ENCODE measurements around the gene OVCA2. TPM values are rescaled to one million over a fixed set of nuclear protein-coding genes. Genes with fewer than 3 reads are reported as not detected.
A peak's percentile ranks its signal among the peaks of the same experiment; 100 is the strongest.

The OVCA2 gene
- polyA plus RNA-seq, 6 donors from 2014 or later, result 43.0 to 66.7 (median 58.3) TPM

- Mint-ChIP-seq H3K9me3 (no peaks in the 10 kb centered on the region), H3K4me1 (peaks cover 18 to 29% (median 21%) of the 10 kb centered on the region in 3 donors), H3K27ac (peak overlapping the region in 2 of 6 donors; percentile 96 to 98), H3K4me3 (peak overlapping the region in 5 of 8 donors; percentile 29 to 97 (median 89)), H3K27me3 (peaks cover 0 to 11% (median 8%) of the 10 kb centered on the region in 3 donors), H3K36me3 (peaks cover 0 to under 1% of the 10 kb centered on the region in 2 donors)
- DNase-seq, result no peak
- no peak for ATAC-seq (ENCODE audit: low read depth in 2 of 2)
Measured at GRCh38 chr17:2043785-2044184, 2.0 kb downstream of the OVCA2 start.

GRCh38 chr17:2044263-2044894 lies 2.6 kb downstream of the OVCA2 start:
- ATAC-seq (ENCODE audit: low read depth in 2 of 2), result no peak
- H3K9me3 Mint-ChIP-seq, result no peaks in the 10 kb centered on the region
- H3K27me3 Mint-ChIP-seq, result peaks cover 0 to 11% (median 8%) of the 10 kb centered on the region in 3 donors
- H3K4me3 Mint-ChIP-seq, result peak overlapping the region in 5 of 8 donors; percentile 44 to 89 (median 60)
- H3K27ac Mint-ChIP-seq, result peak overlapping the region in 1 of 6 donors; percentile 61
- no peak for DNase-seq
- H3K4me1 Mint-ChIP-seq, result peaks cover 21 to 35% (median 27%) of the 10 kb centered on the region in 3 donors
- no peaks in the 10 kb centered on the region for H3K36me3 Mint-ChIP-seq

- H3K36me3 Mint-ChIP-seq, result no peaks in the 10 kb centered on the region
- H3K4me1 Mint-ChIP-seq, result peaks cover 26 to 29% (median 27%) of the 10 kb centered on the region in 3 donors
- H3K27me3 Mint-ChIP-seq, result peaks cover 0 to 27% (median 27%) of the 10 kb centered on the region in 3 donors
- H3K9me3 Mint-ChIP-seq, result peaks cover 0 to 1% (median 0%) of the 10 kb centered on the region in 7 donors
- H3K27ac Mint-ChIP-seq, result no peak overlapping the region
- peak overlapping the region in 2 of 8 donors; percentile 30 to 82 for H3K4me3 Mint-ChIP-seq
- no peak for ATAC-seq (ENCODE audit: low read depth in 2 of 2)
- no peak for DNase-seq
Measured at GRCh38 chr17:2047590-2047989, 5.8 kb downstream of the OVCA2 start.

GRCh38 chr17:2048805-2049204 lies 7.0 kb downstream of the OVCA2 start:
- no peak for ATAC-seq (ENCODE audit: low read depth in 2 of 2)
- Mint-ChIP-seq H3K4me3 (peak overlapping the region; percentile 22 to 84 (median 79)), H3K36me3 (no peaks in the 10 kb centered on the region), H3K9me3 (peaks cover 0 to 1% (median 0%) of the 10 kb centered on the region in 7 donors), H3K27ac (peak overlapping the region in 5 of 6 donors; percentile 16 to 83 (median 70)), H3K27me3 (peaks cover 5 to 27% (median 27%) of the 10 kb centered on the region in 3 donors), H3K4me1 (peaks cover 23 to 28% (median 26%) of the 10 kb centered on the region in 3 donors)
- no peak for DNase-seq

GRCh38 chr17:2049333-2050299 lies 7.8 kb downstream of the OVCA2 start:
- peak overlapping the region; percentile 68 to 84 (median 82) for H3K4me3 Mint-ChIP-seq
- DNase-seq, result peak; percentile 94
- H3K4me1 Mint-ChIP-seq, result peaks cover 28 to 29% (median 28%) of the 10 kb centered on the region in 3 donors
- H3K27ac Mint-ChIP-seq, result peak overlapping the region in 5 of 6 donors; percentile 16 to 91 (median 70)
- peaks cover 0 to 1% (median 0%) of the 10 kb centered on the region in 7 donors for H3K9me3 Mint-ChIP-seq
- peaks cover 5 to 29% (median 27%) of the 10 kb centered on the region in 3 donors for H3K27me3 Mint-ChIP-seq
- ATAC-seq (ENCODE audit: low read depth in 2 of 2), result peak; percentile 78 to 79
- H3K36me3 Mint-ChIP-seq, result no peaks in the 10 kb centered on the region

GRCh38 chr17:2050300-2051060 lies 8.7 kb downstream of the OVCA2 start:
- ATAC-seq (ENCODE audit: low read depth in 2 of 2) (peak; percentile 35 to 38), DNase-seq (no peak)
- H3K4me3 Mint-ChIP-seq, result peak overlapping the region in 1 of 8 donors; percentile 68
- peaks cover 0 to 1% (median 0%) of the 10 kb centered on the region in 7 donors for H3K9me3 Mint-ChIP-seq
- peak overlapping the region in 1 of 6 donors; percentile 4 for H3K27ac Mint-ChIP-seq
- H3K27me3 Mint-ChIP-seq, result peaks cover 5 to 30% (median 27%) of the 10 kb centered on the region in 3 donors
- H3K36me3 Mint-ChIP-seq, result no peaks in the 10 kb centered on the region
- peaks cover 29 to 32% (median 32%) of the 10 kb centered on the region in 3 donors for H3K4me1 Mint-ChIP-seq

- H3K9me3 Mint-ChIP-seq, result peaks cover 0 to 1% (median 0%) of the 10 kb centered on the region in 7 donors
- peaks cover 5 to 30% (median 27%) of the 10 kb centered on the region in 3 donors for H3K27me3 Mint-ChIP-seq
- ATAC-seq (ENCODE audit: low read depth in 2 of 2) (no peak), DNase-seq (peak; percentile 14)
- H3K27ac Mint-ChIP-seq, result peak overlapping the region; percentile 4 to 96 (median 88)
- H3K4me3 Mint-ChIP-seq, result peak overlapping the region in 6 of 8 donors; percentile 22 to 77 (median 48)
- H3K4me1 Mint-ChIP-seq, result peaks cover 29 to 32% (median 32%) of the 10 kb centered on the region in 3 donors
- no peaks in the 10 kb centered on the region for H3K36me3 Mint-ChIP-seq
Measured at GRCh38 chr17:2051061-2051932, 9.5 kb downstream of the OVCA2 start.

GRCh38 chr17:2051933-2052559 lies 10.2 kb downstream of the OVCA2 start:
- no peaks in the 10 kb centered on the region for H3K36me3 Mint-ChIP-seq
- DNase-seq (no peak), ATAC-seq (ENCODE audit: low read depth in 2 of 2) (no peak)
- H3K27ac Mint-ChIP-seq, result peak overlapping the region; percentile 4 to 96 (median 66)
- H3K27me3 Mint-ChIP-seq, result peaks cover 5 to 30% (median 27%) of the 10 kb centered on the region in 3 donors
- peaks cover 29 to 35% (median 32%) of the 10 kb centered on the region in 3 donors for H3K4me1 Mint-ChIP-seq
- H3K4me3 Mint-ChIP-seq, result peak overlapping the region in 6 of 8 donors; percentile 22 to 77 (median 48)
- H3K9me3 Mint-ChIP-seq, result peaks cover 0 to 1% (median 0%) of the 10 kb centered on the region in 7 donors

GRCh38 chr17:2053380-2054261 lies 11.8 kb downstream of the OVCA2 start:
- H3K9me3 Mint-ChIP-seq, result peaks cover 0 to 1% (median 0%) of the 10 kb centered on the region in 7 donors
- H3K27me3 Mint-ChIP-seq, result peaks cover 5 to 21% (median 19%) of the 10 kb centered on the region in 3 donors
- H3K27ac Mint-ChIP-seq, result peak overlapping the region in 5 of 6 donors; percentile 70 to 94 (median 77)
- peak overlapping the region; percentile 70 to 87 (median 79) for H3K4me3 Mint-ChIP-seq
- peaks cover 24 to 32% (median 31%) of the 10 kb centered on the region in 3 donors for H3K4me1 Mint-ChIP-seq
- DNase-seq (peak; percentile 66), ATAC-seq (ENCODE audit: low read depth in 2 of 2) (peak; percentile 6)
- H3K36me3 Mint-ChIP-seq, result no peaks in the 10 kb centered on the region

GRCh38 chr17:2054262-2054511 lies 12.4 kb downstream of the OVCA2 start:
- Mint-ChIP-seq H3K27me3 (peaks cover 5 to 19% (median 19%) of the 10 kb centered on the region in 3 donors), H3K36me3 (no peaks in the 10 kb centered on the region), H3K4me1 (peaks cover 19 to 31% (median 29%) of the 10 kb centered on the region in 3 donors), H3K9me3 (peaks cover 0 to 1% (median 0%) of the 10 kb centered on the region in 7 donors), H3K27ac (peak overlapping the region in 5 of 6 donors; percentile 47 to 86 (median 70)), H3K4me3 (peak overlapping the region in 7 of 8 donors; percentile 62 to 79 (median 70))
- no peak for DNase-seq
- ATAC-seq (ENCODE audit: low read depth in 2 of 2), result no peak

Measured in naive B cell (primary cell).